Ovary (tissue), 3 donors: ENCODE results near the gene KCNJ16.

Experiments
- POLR2A ChIP-seq: fragments of 450-650 bp; IDR thresholded peaks from one replicate; pipeline ENCODE4 v1.6.1; 2017; ENCODE audit warnings: antibody characterized with exemption, mild to moderate bottlenecking, moderate library complexity
- TF ChIP-seq, protein P1 (sequence below), 3 donors: fragments of 450-650 bp in 2 of 3; fragments of 200-600 bp in 1 of 3; IDR thresholded peaks; one replicate each; pipeline versions ENCODE4 v1.5.1 to v1.8.0; 2016 to 2022; ENCODE audit warnings: antibody characterized with exemption in 3 of 3, mild to moderate bottlenecking in 1 of 3
- donor health status: DM: no; HTN: no; CAD: no.

GRCh38 chr17:70139449-70139993, 64.5 kb downstream of the KCNJ16 start:
- TF ChIP-seq, protein P1, sequence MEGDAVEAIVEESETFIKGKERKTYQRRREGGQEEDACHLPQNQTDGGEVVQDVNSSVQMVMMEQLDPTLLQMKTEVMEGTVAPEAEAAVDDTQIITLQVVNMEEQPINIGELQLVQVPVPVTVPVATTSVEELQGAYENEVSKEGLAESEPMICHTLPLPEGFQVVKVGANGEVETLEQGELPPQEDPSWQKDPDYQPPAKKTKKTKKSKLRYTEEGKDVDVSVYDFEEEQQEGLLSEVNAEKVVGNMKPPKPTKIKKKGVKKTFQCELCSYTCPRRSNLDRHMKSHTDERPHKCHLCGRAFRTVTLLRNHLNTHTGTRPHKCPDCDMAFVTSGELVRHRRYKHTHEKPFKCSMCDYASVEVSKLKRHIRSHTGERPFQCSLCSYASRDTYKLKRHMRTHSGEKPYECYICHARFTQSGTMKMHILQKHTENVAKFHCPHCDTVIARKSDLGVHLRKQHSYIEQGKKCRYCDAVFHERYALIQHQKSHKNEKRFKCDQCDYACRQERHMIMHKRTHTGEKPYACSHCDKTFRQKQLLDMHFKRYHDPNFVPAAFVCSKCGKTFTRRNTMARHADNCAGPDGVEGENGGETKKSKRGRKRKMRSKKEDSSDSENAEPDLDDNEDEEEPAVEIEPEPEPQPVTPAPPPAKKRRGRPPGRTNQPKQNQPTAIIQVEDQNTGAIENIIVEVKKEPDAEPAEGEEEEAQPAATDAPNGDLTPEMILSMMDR (IDR thresholded peaks at IDR 0.05): no peak
- TF ChIP-seq POLR2A: no peak
